Stimulated activated CD8-positive, alpha-beta memory T cell treated with anti-CD3 and anti-CD28 coated beads, Interleukin-15, amount 100 ng/mL, for 48 hours (primary cell): ENCODE data around the gene ZBTB1.
A peak's percentile ranks its signal among the peaks of the same experiment; 100 is the strongest.

Experiments
- DNase-seq, 2 donors: peaks; one replicate each; pipeline ENCODE4 v3.0.0-alpha.2; 2020; ENCODE audit warnings: low read depth in 2 of 2

ZBTB1 gene, protein sequence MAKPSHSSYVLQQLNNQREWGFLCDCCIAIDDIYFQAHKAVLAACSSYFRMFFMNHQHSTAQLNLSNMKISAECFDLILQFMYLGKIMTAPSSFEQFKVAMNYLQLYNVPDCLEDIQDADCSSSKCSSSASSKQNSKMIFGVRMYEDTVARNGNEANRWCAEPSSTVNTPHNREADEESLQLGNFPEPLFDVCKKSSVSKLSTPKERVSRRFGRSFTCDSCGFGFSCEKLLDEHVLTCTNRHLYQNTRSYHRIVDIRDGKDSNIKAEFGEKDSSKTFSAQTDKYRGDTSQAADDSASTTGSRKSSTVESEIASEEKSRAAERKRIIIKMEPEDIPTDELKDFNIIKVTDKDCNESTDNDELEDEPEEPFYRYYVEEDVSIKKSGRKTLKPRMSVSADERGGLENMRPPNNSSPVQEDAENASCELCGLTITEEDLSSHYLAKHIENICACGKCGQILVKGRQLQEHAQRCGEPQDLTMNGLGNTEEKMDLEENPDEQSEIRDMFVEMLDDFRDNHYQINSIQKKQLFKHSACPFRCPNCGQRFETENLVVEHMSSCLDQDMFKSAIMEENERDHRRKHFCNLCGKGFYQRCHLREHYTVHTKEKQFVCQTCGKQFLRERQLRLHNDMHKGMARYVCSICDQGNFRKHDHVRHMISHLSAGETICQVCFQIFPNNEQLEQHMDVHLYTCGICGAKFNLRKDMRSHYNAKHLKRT

DNA sequence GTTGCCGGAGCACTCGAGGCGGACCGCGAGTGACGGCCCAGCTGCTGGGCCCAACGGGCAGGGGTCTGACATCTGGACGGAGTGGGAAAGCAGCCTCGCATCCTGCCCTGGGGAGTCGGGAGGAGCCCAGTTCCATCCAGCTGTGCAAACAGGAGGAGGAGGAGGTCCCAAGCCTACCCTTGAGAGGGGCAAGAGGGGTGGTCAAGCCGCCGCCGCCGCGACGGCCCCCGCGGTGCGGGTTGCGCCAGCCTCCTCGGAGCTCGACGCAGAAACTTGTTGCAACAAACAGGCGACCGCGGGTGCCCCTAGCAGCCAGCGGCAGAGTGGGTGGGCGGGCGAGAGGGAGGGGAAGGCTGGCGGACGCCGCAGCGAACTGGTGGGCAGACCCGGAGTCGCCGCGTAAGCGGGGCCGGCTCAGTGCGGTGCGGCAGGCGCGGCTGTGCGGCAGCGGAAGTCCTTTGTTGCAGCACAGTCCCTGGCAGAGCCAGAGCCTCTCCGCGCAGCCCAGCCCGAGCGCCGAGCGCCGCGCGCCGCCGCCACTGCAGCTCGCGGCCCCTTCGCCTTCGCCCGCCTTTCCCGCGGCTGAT, at the start of gene ZBTB1:
Gene ZBTB1, plus strand, starts transcription at position 461 of the 587 bp plus-strand sequence. CDS start 16,735 bp downstream, outside the sequence.
- DNase-seq = peak; percentile 86 to 88

DNA sequence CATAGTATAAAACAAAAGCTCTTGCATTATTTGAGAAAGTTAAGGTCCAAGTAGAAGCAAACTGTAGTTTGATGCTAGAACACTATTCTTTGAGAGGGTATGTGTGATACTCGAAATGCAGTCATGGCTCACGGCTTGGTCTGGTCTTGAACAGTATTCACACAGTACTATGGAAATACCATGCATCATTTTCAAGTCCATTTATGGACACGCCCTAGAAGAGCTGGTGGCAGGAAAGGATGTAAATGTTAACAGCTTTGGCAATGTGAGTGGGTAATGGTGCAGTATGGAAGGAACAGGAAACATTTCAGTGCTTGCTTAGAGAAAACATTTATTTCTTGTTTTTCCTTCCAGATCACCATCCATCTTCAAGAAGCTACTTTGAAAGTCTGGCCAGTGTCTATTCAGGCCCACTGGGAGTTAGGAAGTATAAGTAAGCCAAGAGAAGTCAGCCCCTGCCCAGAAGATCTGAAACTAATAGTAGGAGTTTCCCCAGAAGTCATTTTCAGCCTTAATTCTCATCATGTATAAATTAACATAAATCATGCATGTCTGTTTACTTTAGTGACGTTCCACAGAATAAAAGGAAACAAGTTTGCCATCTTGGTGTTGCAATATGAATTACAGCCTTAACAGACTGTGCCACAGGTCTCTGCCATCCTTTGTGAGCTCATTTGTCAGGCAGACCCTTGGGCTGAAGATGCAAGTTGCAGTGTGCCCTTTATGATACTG, 45.0 kb upstream of the ZBTB1 start:
- DNase-seq = no peak

DNA sequence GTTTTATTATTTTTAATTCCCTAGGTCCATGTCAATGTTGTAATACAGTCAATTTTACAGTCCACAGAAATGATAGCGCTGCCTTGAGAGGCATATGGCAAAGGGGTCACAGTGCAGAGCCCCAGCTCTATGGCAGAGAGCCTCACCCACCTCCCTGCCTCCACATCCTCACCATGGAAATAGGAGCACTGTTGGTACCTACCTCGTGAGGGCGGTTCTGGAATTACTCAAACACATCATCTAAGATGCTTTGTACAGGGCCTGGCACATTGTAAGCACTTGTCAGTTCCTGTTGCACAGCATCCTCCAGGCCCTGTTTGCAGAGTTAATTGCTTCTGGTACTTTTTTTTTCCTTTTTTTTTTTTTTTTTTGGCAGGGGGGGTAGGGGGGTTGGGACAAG, 43.3 kb upstream of the ZBTB1 start:
- no peak for DNase-seq

DNA sequence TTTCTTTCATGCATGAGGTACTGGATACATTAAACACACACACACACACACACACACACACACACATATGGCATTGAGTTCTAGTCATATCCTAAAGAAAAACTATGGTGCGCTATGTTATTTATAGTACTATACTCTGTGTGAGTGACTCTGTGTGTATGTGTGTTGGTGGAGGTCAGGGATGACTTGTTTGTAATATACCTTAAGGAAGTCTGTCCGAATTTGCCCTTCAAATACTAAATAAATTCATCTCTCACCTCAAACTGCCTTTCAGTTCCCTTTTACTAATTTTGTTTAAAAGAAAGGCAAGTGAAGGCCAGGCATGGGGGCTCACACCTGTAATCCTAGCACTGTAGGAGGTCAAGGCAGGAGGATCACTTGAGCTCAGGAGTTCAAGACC, 41.4 kb upstream of the ZBTB1 start:
- DNase-seq = no peak

DNA sequence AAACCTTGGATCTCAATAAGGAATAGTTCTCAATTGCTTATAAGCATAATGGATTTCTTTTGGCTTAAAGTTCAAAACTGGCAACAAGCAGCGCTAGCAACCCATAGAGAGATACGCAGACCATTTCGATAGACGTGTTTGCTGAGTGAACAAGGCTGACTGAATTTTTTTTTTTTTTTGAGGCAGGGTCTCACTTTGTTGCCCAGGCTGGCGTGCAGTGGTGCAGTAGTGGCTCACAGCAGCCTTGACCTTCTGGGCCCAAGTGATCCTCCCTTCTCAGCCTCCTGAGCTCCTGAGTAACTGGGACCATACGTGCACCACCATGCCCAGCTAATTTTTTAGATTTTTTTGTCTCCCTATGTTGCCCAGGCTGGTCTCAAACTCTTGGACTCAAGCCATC, 40.7 kb upstream of the ZBTB1 start:
- no peak for DNase-seq

DNA sequence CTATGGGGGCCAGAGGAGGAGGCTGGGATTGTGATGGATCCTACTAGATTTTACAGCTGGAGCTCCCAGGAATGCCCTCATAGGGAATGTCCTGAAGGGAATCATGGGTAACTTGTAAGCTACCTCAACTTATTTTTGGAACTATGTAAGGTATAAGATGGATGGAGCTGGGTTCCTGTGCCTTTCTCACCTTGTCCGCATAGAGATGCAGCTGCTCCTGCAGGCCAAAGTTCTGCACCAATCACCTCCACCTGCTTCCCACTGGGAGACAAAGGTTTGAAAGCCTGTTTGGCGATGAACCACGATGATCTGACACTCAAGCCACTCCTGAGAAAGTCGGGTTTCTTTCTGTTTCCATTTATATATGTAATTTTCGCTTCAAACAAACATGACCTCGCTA, 39.9 kb upstream of the ZBTB1 start:
- DNase-seq = no peak

DNA sequence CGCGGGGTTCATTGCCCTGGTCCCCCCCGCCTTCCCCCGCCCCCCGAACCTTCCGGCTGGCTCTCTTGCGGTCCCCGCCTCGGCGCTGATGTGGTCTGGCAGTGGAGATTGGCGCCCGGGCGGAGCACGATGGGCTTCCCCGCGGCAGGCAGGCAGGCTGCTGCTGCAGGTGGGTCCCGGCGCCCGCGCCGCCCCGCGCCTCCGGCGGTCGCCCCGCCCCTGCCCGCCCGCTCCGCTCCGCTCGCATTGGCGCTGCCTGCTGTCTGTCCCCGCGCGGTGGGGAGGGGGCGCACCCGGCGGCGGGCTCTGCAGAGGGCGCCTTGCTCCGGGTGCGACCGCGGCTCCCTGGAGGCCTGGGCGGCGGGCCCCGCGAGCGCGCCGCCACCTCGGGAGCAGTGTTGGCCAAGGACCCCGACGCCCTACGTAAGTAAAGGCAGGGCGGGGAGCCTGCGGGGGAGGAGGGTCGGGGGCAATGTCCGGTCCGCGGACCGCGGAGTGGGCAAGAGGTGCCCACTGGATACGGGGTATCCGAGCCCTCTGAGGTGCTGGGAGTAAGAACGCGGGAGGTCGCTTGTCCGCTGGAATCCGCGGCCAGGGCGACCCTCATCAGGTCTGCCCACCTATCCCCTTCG, 39.3 kb upstream of the ZBTB1 start, which contains the start of gene AKAP5:
Gene AKAP5, plus strand, starts transcription at position 309 of the 632 bp plus-strand sequence. CDS start 2,896 bp downstream, outside the sequence.
- DNase-seq = peak; percentile 36 to 38

DNA sequence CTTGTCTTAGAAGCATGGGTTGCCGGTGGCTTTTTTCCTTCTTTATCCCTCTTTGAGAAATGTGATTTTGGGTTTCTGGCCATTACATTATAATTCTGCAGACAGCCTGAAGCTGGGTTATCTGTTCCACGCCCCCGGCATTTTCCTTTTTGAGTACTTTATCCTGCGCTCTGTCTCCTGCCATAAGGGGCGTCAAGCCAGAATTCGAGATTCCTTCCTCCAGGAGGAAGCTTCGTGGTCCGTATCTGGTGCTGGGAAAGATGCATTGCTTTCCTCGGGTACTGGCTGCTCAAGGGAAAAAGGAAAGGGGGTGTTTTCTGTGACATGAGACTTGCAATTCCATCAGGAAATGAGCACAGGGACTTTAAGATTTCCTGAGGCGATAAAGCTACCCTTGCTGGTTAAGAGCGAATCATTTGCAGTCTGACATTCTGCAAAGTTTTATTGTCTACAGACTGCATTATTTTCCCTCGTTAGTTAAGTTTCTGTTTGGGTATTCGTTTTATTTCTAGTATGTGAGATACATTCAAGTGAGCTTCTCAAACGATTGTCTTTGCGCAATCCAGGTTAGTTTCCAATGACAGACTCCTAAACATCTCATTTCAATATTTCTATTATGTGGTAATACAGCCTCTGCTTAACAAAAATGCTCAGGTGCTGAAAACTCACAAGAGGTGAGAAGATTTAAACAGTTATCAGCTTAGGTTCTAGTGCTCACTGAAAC, 38.6 kb upstream of the ZBTB1 start:
- no peak for DNase-seq

DNA sequence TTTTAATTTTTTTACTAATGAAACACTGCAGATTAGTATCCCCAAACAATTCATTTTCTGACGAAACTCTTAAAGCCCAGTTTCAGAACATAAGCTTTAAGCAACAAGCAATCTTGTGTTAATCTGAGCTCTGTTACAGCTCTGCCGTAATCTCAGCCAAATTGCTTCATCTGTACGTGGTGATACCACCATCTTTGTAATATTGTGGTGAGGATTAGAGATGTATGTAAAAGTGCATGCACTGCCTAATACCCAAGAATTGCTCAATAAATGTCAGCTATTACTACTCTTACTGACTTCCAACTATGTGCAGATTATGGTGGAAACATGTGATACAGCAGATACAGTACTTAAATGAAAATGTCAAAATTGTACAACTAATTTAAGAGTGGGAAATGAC, 37.5 kb upstream of the ZBTB1 start:
- no peak for DNase-seq

DNA sequence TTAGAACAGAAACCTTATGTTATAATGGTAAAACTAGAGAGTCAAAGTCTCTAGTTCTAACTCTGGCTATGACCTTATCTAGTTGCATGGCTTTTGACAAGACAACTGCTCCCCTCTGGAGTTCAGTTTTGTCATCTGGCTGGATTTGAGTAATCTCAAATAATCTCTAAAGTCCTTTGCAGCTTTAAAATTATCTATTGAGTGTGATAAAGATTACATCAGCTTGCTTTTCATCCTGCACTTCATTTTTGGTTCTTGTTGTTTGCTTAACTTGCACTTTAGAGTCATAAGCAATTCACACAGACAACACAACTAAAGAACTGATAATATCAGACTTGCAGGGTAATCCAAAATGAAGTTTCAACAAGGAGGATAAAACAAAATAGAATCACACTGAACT, 37.0 kb upstream of the ZBTB1 start:
- no peak for DNase-seq

DNA sequence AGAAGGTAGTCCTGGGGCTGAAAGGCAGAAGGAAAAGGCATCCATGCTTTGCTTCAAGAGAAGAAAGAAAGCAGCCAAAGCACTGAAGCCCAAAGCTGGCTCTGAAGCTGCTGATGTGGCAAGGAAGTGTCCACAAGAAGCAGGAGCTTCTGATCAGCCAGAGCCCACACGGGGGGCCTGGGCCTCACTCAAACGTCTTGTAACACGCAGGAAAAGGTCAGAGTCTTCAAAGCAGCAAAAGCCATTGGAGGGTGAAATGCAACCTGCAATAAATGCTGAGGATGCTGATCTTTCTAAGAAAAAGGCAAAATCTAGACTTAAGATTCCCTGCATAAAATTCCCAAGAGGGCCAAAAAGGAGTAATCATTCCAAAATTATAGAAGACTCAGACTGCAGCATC, 36.1 kb upstream of the ZBTB1 start:
- no peak for DNase-seq

DNA sequence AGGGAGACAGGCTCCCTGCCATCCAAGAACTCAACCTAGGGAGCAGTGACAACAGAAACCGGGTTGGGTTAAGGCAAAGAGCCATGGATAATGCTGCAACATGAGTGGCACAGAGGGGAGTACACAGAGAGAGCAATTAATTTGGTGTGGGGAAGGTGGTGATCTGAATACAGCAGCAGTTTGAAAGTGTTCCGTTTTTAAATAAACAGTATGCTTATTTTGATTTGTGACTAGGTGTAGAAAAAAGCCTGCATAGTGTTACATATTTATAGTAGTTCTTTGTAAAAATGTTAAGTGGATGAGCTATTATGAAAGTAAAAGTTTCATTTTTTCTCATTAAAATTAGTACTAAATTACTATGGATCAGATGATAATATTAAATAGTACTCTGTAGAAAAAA, 30.5 kb upstream of the ZBTB1 start:
- no peak for DNase-seq

DNA sequence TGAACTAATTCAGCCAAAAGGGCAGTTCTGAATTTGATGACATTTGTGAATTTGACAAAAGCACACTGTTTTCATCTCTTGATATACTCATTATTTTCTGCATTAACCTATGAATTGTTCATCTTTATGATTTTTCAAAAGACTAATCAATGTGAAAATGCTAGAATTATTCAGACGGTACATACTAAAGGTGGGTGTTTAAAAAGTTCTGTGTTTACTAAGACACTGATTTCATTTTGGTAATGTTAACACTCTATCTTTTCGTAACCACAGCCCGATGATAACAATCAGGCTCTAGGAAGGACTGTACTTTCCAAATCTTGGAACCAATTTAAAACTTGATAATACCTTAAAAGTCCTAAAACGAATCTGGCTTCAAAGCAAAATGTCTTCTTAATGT, 29.9 kb upstream of the ZBTB1 start:
- no peak for DNase-seq

DNA sequence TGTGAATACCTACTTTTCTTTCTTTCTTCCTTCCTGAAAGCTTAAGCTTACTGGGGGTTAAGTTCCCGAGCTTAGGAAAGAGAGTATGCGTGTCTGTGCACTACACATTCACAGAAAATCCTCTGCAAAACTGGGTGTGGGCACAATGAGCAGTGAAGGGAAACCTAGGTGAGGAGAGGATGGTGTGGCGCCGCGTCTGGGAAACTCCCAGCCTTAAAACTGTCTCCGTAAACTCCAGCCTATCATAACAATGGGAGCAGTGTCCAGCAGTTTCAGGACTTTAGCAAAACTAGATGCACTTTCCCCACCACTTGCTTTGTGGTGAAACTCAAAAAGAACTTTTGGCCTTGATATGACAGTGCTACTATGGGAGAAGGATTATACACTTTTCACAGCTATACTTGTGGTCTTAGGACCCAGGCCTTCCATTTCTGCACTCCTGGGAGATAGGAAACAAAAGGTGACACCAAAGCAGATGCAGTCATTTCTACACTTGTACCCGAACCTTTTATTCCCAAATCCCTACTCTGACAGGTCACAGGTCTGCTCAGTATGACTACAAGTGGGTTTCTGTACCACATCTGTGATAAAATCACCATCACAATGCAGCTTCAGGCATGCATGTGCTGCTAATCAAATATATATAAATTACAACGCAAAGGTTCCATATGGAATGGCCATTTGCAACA, 28.8 kb upstream of the ZBTB1 start:
- DNase-seq = no peak

DNA sequence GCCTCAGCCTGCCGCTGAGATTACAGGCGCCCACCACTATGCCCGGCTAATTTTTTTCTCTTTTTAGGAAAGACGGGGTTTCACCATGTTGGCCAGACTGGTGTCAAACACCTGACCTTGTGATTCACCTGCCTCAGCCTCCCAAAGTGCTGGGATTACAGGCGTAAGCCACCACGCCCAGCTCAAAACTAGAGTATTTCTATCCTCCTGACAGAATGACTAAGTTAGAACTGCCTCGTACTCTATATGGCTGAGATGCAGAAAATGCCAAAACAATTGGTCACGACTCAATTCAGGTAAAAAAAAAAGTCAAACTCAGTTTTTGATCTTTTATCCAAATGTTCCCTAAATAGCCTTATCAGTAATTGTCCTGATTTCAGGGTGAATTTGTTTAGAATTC, 28.1 kb upstream of the ZBTB1 start:
- no peak for DNase-seq

DNA sequence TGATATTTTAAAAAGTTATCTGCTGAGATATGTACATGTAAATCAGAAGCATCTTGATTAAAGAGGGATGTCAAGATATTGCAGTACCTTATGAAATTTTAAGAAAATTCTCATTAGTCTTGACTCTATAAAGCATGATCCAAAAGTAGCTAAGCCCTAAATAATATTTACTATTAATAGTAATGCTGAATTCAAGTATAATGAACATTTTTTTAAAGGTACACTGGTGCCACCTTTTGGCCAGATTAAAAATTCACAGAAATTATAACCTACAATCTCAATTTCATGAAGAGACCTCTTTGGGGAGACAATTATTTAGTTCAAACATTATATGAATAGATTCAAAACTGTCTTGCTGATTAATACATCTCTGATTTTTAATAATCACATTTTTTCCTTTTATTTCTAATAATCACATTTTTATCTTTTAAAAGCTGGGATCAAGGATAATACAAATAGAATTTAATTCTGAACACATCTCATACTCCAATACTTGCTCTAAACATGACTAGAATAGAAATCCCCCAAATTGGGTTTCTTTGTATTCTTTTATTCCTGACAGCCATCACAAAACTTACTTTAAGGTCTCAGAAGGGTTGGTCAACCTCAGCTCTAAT, 25.8 kb upstream of the ZBTB1 start:
- no peak for DNase-seq

DNA sequence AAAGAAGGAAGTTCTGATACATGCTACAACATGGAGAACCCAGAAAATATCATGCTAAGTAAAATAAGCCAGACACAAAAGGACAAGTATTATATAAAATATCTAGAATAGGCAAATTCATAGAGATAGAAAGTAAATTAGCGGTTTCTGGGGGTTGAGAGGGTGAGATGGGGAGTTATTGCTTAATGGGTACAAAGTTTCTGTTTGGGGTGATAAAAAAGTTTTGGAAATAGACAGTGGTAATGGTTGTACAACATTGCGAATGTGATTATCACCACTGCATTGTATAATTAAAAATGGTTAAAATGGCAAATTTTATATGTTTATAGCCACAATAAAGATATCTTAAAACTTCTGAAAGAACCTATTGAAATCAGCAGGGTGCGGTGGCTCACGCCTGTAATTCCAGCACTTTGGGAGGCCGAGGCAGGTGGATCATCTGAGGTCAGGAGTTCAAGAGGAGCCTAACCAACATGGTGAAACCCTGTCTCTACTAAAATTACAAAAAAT, 15.9 kb upstream of the ZBTB1 start:
- DNase-seq = no peak

DNA sequence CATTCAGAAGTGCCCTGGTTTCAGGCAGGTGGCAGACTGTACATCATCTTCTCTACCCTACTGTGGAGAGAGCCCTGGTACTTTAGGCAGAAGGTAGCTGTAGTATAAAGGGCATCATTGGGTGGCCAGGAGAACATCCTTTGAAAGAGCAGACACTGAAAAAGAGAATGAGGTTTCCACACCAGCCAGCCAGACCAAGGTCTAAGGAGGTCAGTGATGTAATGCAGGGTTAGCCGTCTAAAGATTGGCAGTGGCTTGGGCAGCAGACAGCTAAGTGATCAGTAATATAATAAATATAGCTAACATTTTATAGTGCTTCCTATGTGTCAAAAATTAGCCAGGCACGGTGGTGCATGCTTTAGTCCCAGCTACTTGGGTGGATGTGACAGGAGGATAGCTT, 12.9 kb upstream of the ZBTB1 start:
- no peak for DNase-seq

DNA sequence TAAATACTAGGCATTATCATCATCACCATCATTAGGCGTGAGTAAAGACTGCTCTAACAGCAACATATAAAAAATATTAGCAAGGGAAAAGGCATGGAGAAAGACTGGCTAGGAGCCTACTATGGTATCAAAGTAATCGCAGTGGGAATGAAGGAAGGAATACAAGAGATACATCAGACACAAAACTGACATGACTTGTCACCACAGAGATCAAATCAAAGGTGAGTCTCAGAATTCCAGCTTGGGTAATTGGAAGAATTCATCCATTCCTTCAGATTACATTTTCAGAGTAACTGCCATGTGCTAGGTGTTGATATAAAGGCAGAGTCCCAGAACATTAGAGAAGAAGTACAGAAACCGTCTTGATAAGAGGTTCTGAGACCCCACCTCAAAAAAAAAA, 11.1 kb upstream of the ZBTB1 start:
- DNase-seq = no peak

DNA sequence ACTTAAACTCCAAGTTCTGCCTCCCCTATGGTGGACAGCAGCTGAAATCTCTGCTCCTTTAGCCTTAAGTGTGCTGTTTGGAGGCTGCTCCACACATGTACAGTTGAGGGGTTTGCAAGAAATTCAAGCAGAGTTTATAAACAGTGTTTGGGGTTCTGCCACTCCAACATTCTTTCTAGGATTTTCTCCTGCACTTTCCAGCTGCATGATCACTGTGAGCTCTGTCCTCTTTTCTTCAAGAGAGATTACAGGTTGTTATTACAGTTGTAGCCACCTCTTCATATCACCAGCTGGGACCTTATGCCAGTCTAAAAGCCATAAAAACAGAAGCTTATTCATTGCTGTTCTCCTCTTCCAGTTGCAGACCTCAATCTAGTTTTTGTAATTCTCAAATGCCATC, 9.3 kb upstream of the ZBTB1 start:
- DNase-seq = no peak
